ENCODE data around the gene TMEM109. TPM values are rescaled to one million over a fixed set of nuclear protein-coding genes. Genes with fewer than 3 reads are reported as not detected.

TMEM109 gene
- total RNA-seq, 2 donors from 2014 or later: 81.8 to 105 TPM

Other genes starting within 250 kb of the TMEM109 start
- gene MS4A8, start 214.5 kb upstream of the TMEM109 start, total RNA-seq: not detected
- not detected for gene MS4A18, start 189.4 kb upstream of the TMEM109 start, total RNA-seq
- gene MS4A15, start 157.3 kb upstream of the TMEM109 start, total RNA-seq: not detected
- not detected for gene MS4A10, start 128.8 kb upstream of the TMEM109 start, total RNA-seq
- 10 to 100 TPM; 45.0 to 78.7 TPM for gene CCDC86, start 72.0 kb upstream of the TMEM109 start, total RNA-seq
- under 1 TPM; 0.12 to 0.86 TPM for gene PTGDR2, start 58.2 kb upstream of the TMEM109 start, total RNA-seq
- gene ZP1, start 46.6 kb upstream of the TMEM109 start, total RNA-seq: not detected
- gene PRPF19, start 7.6 kb upstream of the TMEM109 start, total RNA-seq: 100 to 1,000 TPM; 110 to 182 TPM
- under 1 TPM in 1 of 2 donors, not detected in 1; 0.10 TPM for gene TMEM132A, start 10.3 kb downstream of the TMEM109 start, total RNA-seq
- gene SLC15A3, start 38.0 kb downstream of the TMEM109 start, total RNA-seq: 1 to 10 TPM; 1.2 to 5.0 TPM
- 10 to 100 TPM in 1 of 2 donors, 1 to 10 TPM in 1; 5.9 to 44.0 TPM for gene CD6, start 57.5 kb downstream of the TMEM109 start, total RNA-seq
- 10 to 100 TPM in 1 of 2 donors, 1 to 10 TPM in 1; 2.7 to 16.5 TPM for gene CD5, start 188.3 kb downstream of the TMEM109 start, total RNA-seq
- 10 to 100 TPM in 1 of 2 donors, 1 to 10 TPM in 1; 9.7 to 13.3 TPM for gene VPS37C, start 247.3 kb downstream of the TMEM109 start, total RNA-seq